ENCODE results near the gene SIRT2.

DNA sequence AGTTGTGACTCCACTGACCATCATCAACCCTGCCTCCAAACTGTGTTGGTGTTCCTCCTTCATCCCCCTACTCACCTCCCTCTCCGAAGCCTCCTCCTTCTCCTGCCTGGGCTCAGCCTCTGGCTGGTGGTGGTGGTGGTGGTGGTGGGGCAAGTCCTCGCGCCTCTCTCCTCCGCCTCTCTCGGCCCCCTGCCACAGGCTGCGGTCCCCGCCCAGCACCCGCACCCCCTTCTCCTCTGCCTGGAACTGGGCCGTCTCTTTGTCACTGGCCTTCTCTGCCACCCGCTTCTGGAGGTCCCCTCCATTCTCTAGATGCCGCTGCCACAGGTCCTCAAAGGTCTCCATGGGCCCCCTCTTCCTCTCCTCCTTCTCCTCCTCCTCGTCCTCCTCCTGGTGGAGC lies 11.1 kb upstream of the SIRT2 start:
- TF ChIP-seq CTCF (IDR thresholded peaks at IDR 0.05) (no peak), POLR2AphosphoS5 (IDR thresholded peaks at IDR 0.05; ENCODE audit: low read depth, low read length) (no peak), REST (IDR thresholded peaks at IDR 0.05; ENCODE audit: insufficient read depth in 1 of 2, low read depth in 2 of 2, low read length in 1 of 2) (no peak), SIN3A (IDR thresholded peaks at IDR 0.05; ENCODE audit: borderline replicate concordance, insufficient read depth, low read depth, low read length) (no peak)

Measured in Panc1 (cell line).